Psoas muscle (tissue), 8 donors: ENCODE measurements around the gene KCNH2. TPM values are rescaled to one million over a fixed set of nuclear protein-coding genes. Genes with fewer than 3 reads are reported as not detected.

Experiments
- ATAC-seq, 4 donors: fragments of 200-7000 bp; cut with Tn5 transposase; one replicate each; pipeline ENCODE4 v1.9.1; 2020; ENCODE audit warnings: moderate library complexity in 3 of 4, mild to moderate bottlenecking in 2 of 4
- DNase-seq, 2 donors: peaks; one replicate each; pipeline ENCODE4 v3.0.0-alpha.2; 2020
- H3K27ac ChIP-seq: fragments of 200-600 bp; one replicate; pipeline ENCODE4 v1.8.0; 2022
- H3K27me3 ChIP-seq, 3 donors: fragments of 200-600 bp in 1 of 3; one replicate each; pipeline versions ENCODE4 v1.6.1 to v1.8.0; 2013 to 2022; ENCODE audit warnings: low read length in 2 of 3, mild to moderate bottlenecking in 2 of 3, moderate library complexity in 1 of 3; ENCODE audit not compliant: insufficient read depth in 3 of 3
- H3K36me3 ChIP-seq, 2 donors: fragments of 200-600 bp in 1 of 2; one replicate each; pipeline versions ENCODE4 v1.6.1 to v1.8.0; 2013 to 2022; ENCODE audit warnings: low read depth in 1 of 2, mild to moderate bottlenecking in 1 of 2, moderate library complexity in 1 of 2; ENCODE audit not compliant: insufficient read depth in 1 of 2
- H3K4me1 ChIP-seq: fragments of 200-600 bp; one replicate; pipeline ENCODE4 v1.8.0; 2022
- H3K4me3 ChIP-seq: fragments of 200-600 bp; one replicate; pipeline ENCODE4 v1.8.0; 2022; ENCODE audit warnings: mild to moderate bottlenecking
- H3K9me3 ChIP-seq: fragments of 200-600 bp; one replicate; pipeline ENCODE4 v1.8.0; 2022
- WGBS, 3 donors: extraction: QIAGEN DNeasy Blood & Tissue Kit; methylation state at CpG; one replicate each; pipeline versions ENCODE4 v1.1.6 to v1.1.7; 2013; 5-methylcytosine and 5-hydroxymethylcytosine counted together
- intact Hi-C, 2 donors: fragments of 100-400 bp; cut with DNase I; formaldehyde crosslinking; loops; one replicate each; pipeline versions ENCODE4 v1.11.0 to v1.14.2; 2022
- polyA plus RNA-seq, 3 donors: library from polyadenylated mRNA; stranded (reverse); fragments of 200-250 nt; gene quantifications; one replicate each; pipeline ENCODE4 v1.2.3, GENCODE V29; 2013
- total RNA-seq, 4 donors: library from RNA; stranded (reverse); fragmentation: NEBNext Ultra II Directional in 2 of 4; extraction: Animal tissue kit (Norgen Biotek cat#: 25700) in 2 of 4; gene quantifications; one replicate each; pipeline versions ENCODE4 v1.2.1 to v1.2.4, GENCODE V29; 2021 to 2023
- TF ChIP-seq, protein P1 (sequence below): fragments of 200-600 bp; IDR thresholded peaks from one replicate; pipeline ENCODE4 v1.8.0; 2022; ENCODE audit warnings: antibody characterized with exemption
- donor health status: healthy with polysubstance abuse.
- donor health status: DM: no; HTN: no; CAD: no; lungs with moderate emphysema.
- donor health status: Bipolar disorder and iron deficiency.
- donor health status: healthy.
- donor health status: DM: yes; HTN: yes; CAD: no.
- donor health status: DM: no; HTN: no; CAD: no.
- donor health status: DM: no; HTN: no; CAD: no.
- donor health status: DM: yes; HTN: yes; CAD: no.

The KCNH2 gene
- total and polyA plus RNA-seq, 7 donors, result 0.18 to 0.48 (median 0.22) TPM

DNA sequence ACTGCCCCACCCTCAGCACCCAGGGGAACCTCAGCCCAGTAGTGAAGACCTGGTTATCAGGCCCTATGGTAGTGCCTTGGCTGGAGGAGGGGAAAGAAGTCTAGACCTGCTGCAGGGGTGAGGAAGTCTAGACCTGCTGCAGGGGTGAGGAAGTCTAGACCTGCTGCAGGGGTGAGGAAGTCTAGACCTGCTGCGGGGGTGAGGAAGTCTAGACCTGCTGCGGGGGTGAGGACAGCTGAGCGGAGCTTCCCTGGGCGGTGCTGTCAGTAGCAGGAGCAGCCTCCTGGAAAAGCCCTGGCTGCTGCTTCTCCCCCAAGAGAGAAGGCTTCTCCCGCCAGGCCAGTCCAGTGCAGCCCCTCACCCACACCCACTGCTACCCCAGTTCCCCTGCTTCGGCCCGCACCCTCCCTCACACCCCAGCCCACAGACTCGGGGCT lies 19.0 kb upstream of the KCNH2 start:
- Histone ChIP-seq H3K9me3 (no peaks in the 10 kb centered on the region), H3K4me3 (no peak overlapping the region), H3K27me3 (peaks cover 0 to 9% (median 4%) of the 10 kb centered on the region in 3 donors), H3K27ac (no peak overlapping the region), H3K4me1 (no peaks in the 10 kb centered on the region), H3K36me3 (no peaks in the 10 kb centered on the region)
- no peak for ATAC-seq
- intact Hi-C loops, result no loop called here
- TF ChIP-seq, protein P1, sequence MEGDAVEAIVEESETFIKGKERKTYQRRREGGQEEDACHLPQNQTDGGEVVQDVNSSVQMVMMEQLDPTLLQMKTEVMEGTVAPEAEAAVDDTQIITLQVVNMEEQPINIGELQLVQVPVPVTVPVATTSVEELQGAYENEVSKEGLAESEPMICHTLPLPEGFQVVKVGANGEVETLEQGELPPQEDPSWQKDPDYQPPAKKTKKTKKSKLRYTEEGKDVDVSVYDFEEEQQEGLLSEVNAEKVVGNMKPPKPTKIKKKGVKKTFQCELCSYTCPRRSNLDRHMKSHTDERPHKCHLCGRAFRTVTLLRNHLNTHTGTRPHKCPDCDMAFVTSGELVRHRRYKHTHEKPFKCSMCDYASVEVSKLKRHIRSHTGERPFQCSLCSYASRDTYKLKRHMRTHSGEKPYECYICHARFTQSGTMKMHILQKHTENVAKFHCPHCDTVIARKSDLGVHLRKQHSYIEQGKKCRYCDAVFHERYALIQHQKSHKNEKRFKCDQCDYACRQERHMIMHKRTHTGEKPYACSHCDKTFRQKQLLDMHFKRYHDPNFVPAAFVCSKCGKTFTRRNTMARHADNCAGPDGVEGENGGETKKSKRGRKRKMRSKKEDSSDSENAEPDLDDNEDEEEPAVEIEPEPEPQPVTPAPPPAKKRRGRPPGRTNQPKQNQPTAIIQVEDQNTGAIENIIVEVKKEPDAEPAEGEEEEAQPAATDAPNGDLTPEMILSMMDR, result no peak
- 71 to 83% (median 83%) methylated on average over 8 of the region's 8 CpGs for WGBS, 3 donors
- no peak for DNase-seq

DNA sequence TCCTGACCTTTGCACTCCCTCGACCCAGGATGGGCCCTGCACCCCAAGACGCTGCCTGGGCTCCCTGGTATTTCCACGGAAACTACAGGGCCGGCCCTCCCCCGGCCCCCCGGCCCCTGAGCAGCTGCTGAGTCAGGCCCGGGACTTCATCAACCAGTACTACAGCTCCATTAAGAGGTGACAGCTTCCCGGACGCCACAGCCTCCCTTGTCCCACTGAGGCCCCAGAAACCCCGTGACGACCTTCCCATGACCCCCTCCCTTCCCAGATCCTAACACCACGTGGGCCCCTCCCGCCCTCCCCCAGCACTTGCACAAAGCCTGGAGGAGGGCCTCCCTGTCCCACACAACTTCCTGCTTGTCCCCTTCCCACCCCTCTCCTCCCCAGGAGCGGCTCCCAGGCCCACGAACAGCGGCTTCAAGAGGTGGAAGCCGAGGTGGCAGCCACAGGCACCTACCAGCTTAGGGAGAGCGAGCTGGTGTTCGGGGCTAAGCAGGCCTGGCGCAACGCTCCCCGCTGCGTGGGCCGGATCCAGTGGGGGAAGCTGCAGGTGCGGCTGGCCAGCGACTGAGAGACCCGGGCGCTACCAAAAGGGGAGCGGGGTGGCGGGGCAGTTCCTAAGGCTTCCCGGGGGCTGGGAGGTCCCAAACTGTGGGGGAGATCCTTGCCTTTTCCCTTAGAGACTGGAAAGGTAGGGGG lies 18.4 kb upstream of the KCNH2 start:
- no peaks in the 10 kb centered on the region for H3K9me3 ChIP-seq
- peaks cover 0 to 9% (median 4%) of the 10 kb centered on the region in 3 donors for H3K27me3 ChIP-seq
- no peaks in the 10 kb centered on the region for H3K4me1 ChIP-seq
- no peaks in the 10 kb centered on the region for H3K36me3 ChIP-seq
- TF ChIP-seq, protein P1, result no peak
- no peak overlapping the region for H3K27ac ChIP-seq
- H3K4me3 ChIP-seq, result no peak overlapping the region
- no peak for DNase-seq
- no peak for ATAC-seq
- WGBS, 3 donors, result 38 to 49% (median 45%) methylated on average over 27 to 31 of the region's 31 CpGs
- intact Hi-C loops, result no loop called here

GRCh38 chr7:150994838-150995510 lies 16.9 kb upstream of the KCNH2 start:
- Histone ChIP-seq H3K4me1 (no peaks in the 10 kb centered on the region), H3K9me3 (no peaks in the 10 kb centered on the region), H3K4me3 (peak overlapping the region; percentile 47), H3K27ac (no peak overlapping the region), H3K36me3 (no peaks in the 10 kb centered on the region), H3K27me3 (peaks cover 0 to 9% (median 2%) of the 10 kb centered on the region in 3 donors)
- ATAC-seq (no peak), DNase-seq (no peak)
- intact Hi-C loops, result no loop called here
- TF ChIP-seq, protein P1, result no peak
- 46 to 58% (median 57%) methylated on average over 19 of the region's 19 CpGs for WGBS, 3 donors

DNA sequence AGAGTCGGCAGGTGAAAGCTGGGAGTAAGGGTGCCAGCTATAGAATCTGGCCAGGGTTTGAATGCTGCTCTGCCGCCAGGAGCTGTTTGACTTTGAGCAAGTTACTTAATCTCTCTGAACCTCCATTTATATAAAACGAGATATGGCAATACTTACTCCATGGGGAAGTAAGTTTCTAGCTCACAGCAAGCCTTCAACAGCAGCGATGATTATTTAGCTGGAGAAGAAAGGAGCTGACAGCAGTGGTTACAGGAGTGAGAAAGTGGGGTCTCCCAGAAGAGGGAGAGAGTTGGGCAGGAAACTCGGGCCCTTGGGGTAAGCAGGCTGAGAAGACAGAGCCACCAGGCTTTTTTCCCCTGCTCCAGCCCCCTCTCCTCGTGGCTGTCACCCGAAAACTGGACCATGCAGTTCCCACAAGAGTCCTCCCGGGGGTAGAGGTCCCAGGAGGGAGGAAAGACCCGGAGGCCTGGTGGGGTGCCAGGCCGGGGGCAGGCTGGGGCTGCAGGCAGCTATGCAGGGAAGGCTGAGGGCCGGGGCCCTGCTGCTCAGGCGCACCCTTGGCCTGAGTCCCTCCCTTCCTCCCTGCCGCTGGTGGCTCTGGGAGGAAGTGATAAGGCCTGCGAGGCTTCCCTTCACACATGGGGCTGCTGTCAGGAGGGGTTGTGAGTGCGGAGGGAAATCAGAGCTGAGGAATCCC lies 16.2 kb upstream of the KCNH2 start:
- H3K9me3 ChIP-seq, result no peaks in the 10 kb centered on the region
- TF ChIP-seq, protein P1, result no peak
- H3K4me3 ChIP-seq, result peak overlapping the region; percentile 47
- no peak overlapping the region for H3K27ac ChIP-seq
- H3K36me3 ChIP-seq, result no peaks in the 10 kb centered on the region
- peaks cover 0 to 9% (median 2%) of the 10 kb centered on the region in 3 donors for H3K27me3 ChIP-seq
- DNase-seq (no peak), ATAC-seq (peak in 3 of 4 donors; percentile 27 to 61 (median 49))
- H3K4me1 ChIP-seq, result no peaks in the 10 kb centered on the region
- intact Hi-C loops, result no loop called here
- 57 to 62% (median 59%) methylated on average over 12 to 15 of the region's 15 CpGs for WGBS, 3 donors
